ENCODE data around the gene CCDC127. TPM values are rescaled to one million over a fixed set of nuclear protein-coding genes. Genes with fewer than 3 reads are reported as not detected.
"Not testable (repeated sequence)": the region's sequence is repeated elsewhere in the genome, so short reads cannot be mapped to it uniquely, and the experiment has no call there.

CCDC127 gene
- total RNA-seq, 2 donors from 2014 or later, result 3.5 to 5.3 TPM

DNA sequence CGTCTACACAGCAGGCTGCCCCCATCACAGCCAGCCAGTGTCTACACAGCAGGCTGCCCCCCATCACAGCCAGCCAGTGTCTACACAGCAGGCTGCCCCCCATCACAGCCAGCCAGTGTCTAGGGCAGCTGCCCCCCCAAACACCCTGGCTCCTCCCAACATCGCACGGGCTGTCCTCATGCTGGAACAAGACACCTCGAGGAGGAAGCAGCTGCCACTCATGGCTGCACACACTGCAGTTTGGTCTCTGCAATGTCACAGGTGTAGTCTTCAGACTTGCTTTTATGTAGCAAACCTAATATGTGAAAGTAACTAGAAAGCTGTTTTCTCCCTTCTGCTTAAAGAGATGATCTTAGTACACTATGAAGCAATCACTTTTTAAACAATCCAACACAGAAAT lies 17.0 kb downstream of the CCDC127 start:
- Histone ChIP-seq H3K27me3 (no peaks in the 10 kb centered on the region), H3K9me3 (no peaks in the 10 kb centered on the region), H3K27ac (no peak overlapping the region), H3K36me3 (no peaks in the 10 kb centered on the region), H3K9ac (ENCODE audit: low read depth in 2 of 2, low read length in 2 of 2) (no peak overlapping the region), H3K4me3 (no peak overlapping the region), H3K4me1 (no peaks in the 10 kb centered on the region)
- DNase-seq, result no peak
- intact Hi-C loops (cut with DNase I), result no loop called here
- TF ChIP-seq, protein P1, sequence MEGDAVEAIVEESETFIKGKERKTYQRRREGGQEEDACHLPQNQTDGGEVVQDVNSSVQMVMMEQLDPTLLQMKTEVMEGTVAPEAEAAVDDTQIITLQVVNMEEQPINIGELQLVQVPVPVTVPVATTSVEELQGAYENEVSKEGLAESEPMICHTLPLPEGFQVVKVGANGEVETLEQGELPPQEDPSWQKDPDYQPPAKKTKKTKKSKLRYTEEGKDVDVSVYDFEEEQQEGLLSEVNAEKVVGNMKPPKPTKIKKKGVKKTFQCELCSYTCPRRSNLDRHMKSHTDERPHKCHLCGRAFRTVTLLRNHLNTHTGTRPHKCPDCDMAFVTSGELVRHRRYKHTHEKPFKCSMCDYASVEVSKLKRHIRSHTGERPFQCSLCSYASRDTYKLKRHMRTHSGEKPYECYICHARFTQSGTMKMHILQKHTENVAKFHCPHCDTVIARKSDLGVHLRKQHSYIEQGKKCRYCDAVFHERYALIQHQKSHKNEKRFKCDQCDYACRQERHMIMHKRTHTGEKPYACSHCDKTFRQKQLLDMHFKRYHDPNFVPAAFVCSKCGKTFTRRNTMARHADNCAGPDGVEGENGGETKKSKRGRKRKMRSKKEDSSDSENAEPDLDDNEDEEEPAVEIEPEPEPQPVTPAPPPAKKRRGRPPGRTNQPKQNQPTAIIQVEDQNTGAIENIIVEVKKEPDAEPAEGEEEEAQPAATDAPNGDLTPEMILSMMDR (IDR thresholded peaks at IDR 0.05), result no peak

DNA sequence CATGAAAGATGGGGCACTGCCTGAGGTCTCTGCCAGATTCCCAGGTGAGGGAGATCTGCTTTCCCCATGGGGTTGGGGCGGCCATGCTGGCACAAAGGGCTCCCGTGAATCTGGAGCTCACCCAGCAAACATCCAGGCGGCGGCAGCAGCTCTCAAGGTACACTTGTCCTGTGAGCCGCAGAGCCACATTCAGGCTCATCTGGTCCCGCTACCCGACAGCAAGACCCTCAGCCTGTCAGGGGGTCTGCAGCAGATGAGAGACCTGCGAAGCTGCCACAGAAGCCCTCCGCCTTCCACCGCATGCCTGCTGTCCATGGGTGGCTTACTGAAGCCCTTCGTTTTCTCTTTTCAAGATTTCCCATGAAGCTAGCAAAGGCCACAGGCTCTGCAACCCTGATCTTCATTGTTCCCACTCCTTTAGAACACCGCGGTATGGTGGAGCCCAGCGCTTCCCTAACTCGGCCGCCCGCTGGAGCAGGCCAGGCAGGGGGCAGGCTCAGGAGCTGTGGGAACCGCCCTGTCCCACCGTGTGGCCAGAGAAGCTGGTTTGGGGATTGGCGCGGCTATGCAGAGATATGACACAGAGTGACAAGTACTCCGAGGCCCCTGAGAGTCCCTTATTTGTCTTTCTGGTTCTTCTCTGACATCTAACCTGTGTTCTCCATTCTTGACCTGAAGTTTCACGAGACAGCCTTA lies 17.9 kb downstream of the CCDC127 start:
- Histone ChIP-seq H3K9me3 (no peaks in the 10 kb centered on the region), H3K4me3 (no peak overlapping the region), H3K9ac (ENCODE audit: low read depth in 2 of 2, low read length in 2 of 2) (no peak overlapping the region), H3K27ac (no peak overlapping the region), H3K36me3 (no peaks in the 10 kb centered on the region), H3K27me3 (no peaks in the 10 kb centered on the region), H3K4me1 (no peaks in the 10 kb centered on the region)
- TF ChIP-seq, protein P1 (IDR thresholded peaks at IDR 0.05), result no peak
- DNase-seq, result no peak
- intact Hi-C loops (cut with DNase I), result no loop called here

GRCh38 chr5:199197-199949 lies 18.6 kb downstream of the CCDC127 start:
- intact Hi-C loops (cut with DNase I), result no loop called here
- H3K4me1 ChIP-seq, result no peaks in the 10 kb centered on the region
- no peaks in the 10 kb centered on the region for H3K27me3 ChIP-seq
- H3K36me3 ChIP-seq, result no peaks in the 10 kb centered on the region
- H3K4me3 ChIP-seq, result no peak overlapping the region
- H3K9ac ChIP-seq (ENCODE audit: low read depth in 2 of 2, low read length in 2 of 2), result no peak overlapping the region
- no peak for DNase-seq
- no peaks in the 10 kb centered on the region for H3K9me3 ChIP-seq
- TF ChIP-seq, protein P1 (IDR thresholded peaks at IDR 0.05), result no peak
- H3K27ac ChIP-seq, result no peak overlapping the region

DNA sequence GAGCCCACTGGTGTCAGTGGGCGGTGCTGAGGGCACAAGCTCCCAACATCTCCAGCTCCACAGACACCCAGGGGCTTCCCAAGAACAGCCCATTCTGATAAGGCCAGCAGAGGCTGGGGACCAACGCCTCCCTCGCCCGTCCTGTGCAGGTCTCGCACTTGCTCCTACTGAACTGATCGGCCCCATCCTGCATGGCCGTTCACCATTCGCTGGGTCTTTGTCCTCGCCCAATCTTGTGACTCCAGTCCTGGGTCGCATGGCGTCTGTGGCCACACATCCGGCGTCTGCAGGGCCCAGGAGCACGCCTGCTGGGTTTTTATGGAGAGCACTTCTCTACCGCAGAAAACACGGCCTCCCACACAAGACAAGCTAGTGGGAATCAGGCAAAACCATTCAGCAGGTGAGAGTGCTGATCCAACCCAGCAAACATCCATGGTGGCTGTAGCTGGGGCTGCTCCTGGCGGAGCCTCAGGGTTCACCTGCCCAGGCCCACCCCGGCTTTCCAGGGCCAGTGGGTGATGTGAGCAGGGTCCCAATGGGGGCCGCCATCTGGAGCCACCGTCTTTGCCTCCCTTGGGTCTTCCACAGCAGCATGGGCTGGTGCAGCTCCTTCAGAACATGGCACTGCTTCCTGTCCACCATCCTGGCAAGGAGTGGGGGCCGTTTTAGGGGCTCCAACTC lies 19.3 kb downstream of the CCDC127 start:
- no peak for DNase-seq
- TF ChIP-seq, protein P1 (IDR thresholded peaks at IDR 0.05), result no peak
- Histone ChIP-seq H3K9me3 (no peaks in the 10 kb centered on the region), H3K36me3 (no peaks in the 10 kb centered on the region), H3K27me3 (no peaks in the 10 kb centered on the region), H3K27ac (no peak overlapping the region), H3K4me1 (no peaks in the 10 kb centered on the region), H3K4me3 (no peak overlapping the region), H3K9ac (ENCODE audit: low read depth in 2 of 2, low read length in 2 of 2) (no peak overlapping the region)
- intact Hi-C loops (cut with DNase I), result no loop called here

GRCh38 chr5:197892-198489 lies 20.0 kb downstream of the CCDC127 start:
- Histone ChIP-seq H3K36me3 (no peaks in the 10 kb centered on the region), H3K9me3 (no peaks in the 10 kb centered on the region), H3K9ac (ENCODE audit: low read depth in 2 of 2, low read length in 2 of 2) (no peak overlapping the region), H3K27ac (no peak overlapping the region), H3K27me3 (no peaks in the 10 kb centered on the region), H3K4me1 (no peaks in the 10 kb centered on the region), H3K4me3 (no peak overlapping the region)
- TF ChIP-seq, protein P1 (IDR thresholded peaks at IDR 0.05), result no peak
- intact Hi-C loops (cut with DNase I), result no loop called here
- DNase-seq, result no peak

- H3K9ac ChIP-seq (ENCODE audit: low read depth in 2 of 2, low read length in 2 of 2); H3K27ac ChIP-seq; H3K27me3 ChIP-seq; H3K4me1 ChIP-seq; H3K36me3 ChIP-seq; H3K9me3 ChIP-seq; intact Hi-C loops (cut with DNase I); H3K4me3 ChIP-seq: not testable (repeated sequence)
- peak; percentile 35 for DNase-seq
These were observed 20.9 kb downstream of the CCDC127 start for GRCh38 chr5:197031-197430.

Data from colonic mucosa (tissue), 4 donors.